Esophagus muscularis mucosa (tissue), 4 donors: ENCODE data around the gene PRKCG.

Experiments
- CTCF ChIP-seq, 3 experiments: fragments of 200-600 bp in 2 of 3; fragments of 450-650 bp in 1 of 3; sonication (generic) in 2 of 3; IDR thresholded peaks; one replicate each; pipeline ENCODE4 v1.5.1; 2017 to 2019; ENCODE audit warnings: antibody characterized with exemption in 3 of 3, mild to moderate bottlenecking in 2 of 3, moderate library complexity in 1 of 3
- EP300 ChIP-seq: sonication (generic); formaldehyde crosslinking; IDR thresholded peaks from one replicate; pipeline ENCODE4 v1.6.1; 2017; ENCODE audit warnings: antibody characterized with exemption
- POLR2AphosphoS5 ChIP-seq, 2 donors: sonication (generic); formaldehyde crosslinking; IDR thresholded peaks; one replicate each; pipeline ENCODE4 v1.6.1; 2017; ENCODE audit warnings: antibody characterized with exemption in 2 of 2

- TF ChIP-seq POLR2AphosphoS5 (IDR thresholded peaks at IDR 0.05), result no peak
- TF ChIP-seq CTCF (IDR thresholded peaks at IDR 0.05), result no peak
- no peak for TF ChIP-seq EP300
Observed at GRCh38 chr19:53898166-53898565, 16.2 kb downstream of the PRKCG start.
